ENCODE data around the gene AK4. TPM values are rescaled to one million over a fixed set of nuclear protein-coding genes. Genes with fewer than 3 reads are reported as not detected.
"Not testable (repeated sequence)": the region's sequence is repeated elsewhere in the genome, so short reads cannot be mapped to it uniquely, and the experiment has no call there.

Gene AK4
- polyA plus RNA-seq (2011; rRNA removed) = 25.9 and 32.6 TPM in 2 replicates
- polyA plus RNA-seq (2012; cell fraction: cytosol; rRNA removed) = 5.4 and 9.0 TPM in 2 replicates
- polyA plus RNA-seq (2012; cell fraction: nucleus; rRNA removed) = 3.7 and 4.2 TPM in 2 replicates
- polyA plus RNA-seq (2017; fragmentation: RNase III; extraction: RNeasy Plus Mini Kit Qiagen cat#74134 plus additional on column Dnase treatment) = 10.6 to 11.3 TPM (median 10.9 TPM) in 3 replicates
- polyA minus RNA-seq (2011; rRNA and poly(A)+ RNA removed) = 15.5 and 17.1 TPM in 2 replicates

DNA sequence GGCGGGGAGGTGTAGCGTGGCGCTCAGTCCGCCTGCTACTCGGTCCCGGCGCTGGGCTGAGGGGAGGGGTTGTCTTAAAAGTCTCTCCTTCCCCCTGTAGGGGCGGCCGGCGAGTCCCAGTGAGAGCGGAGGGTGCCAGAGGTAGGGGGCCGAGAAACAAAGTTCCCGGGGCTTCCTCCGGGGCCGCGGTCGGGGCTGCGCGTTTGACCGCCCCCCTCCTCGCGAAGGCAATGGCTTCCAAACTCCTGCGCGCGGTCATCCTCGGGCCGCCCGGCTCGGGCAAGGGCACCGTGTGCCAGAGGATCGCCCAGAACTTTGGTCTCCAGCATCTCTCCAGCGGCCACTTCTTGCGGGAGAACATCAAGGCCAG is at the start of gene AK4:
TSS of gene AK4 (plus strand) at position 26 of the 370 bp plus-strand sequence. CDS start at position 231, 205 bp downstream.
- Histone ChIP-seq H3K4me2 (peak within 1 kb of the TSS; percentile 95), H3K27ac (peak within 1 kb of the TSS; percentile 75 to 92), H3K4me3 (peak within 1 kb of the TSS; percentile 95)
- DNase-seq (ENCODE audit: low read depth in 1 of 2, low spot score in 1 of 2); POLR2A ChIA-PET; H3K4me1 ChIP-seq; FAIRE-seq; CTCF ChIA-PET; H3K9me3 ChIP-seq: not testable (repeated sequence)
- ATAC-seq = peak; percentile 14 to 80; a peak in 5 of 6 replicates
- no CpG with 5 or more reads among the region's 33 CpGs for WGBS (ENCODE audit: missing lambda C conversion rate)

GRCh38 chr1:65103807-65104206 is 44.2 kb upstream of the AK4 start:
- H3K4me1 ChIP-seq = no peaks in the 10 kb centered on the region
- DNase-seq (ENCODE audit: low read depth in 1 of 2, low spot score in 1 of 2) (no peak), FAIRE-seq (no peak), ATAC-seq (no peak)
- no peak overlapping the region for H3K4me2 ChIP-seq
- no peak overlapping the region for H3K4me3 ChIP-seq
- H3K9me3 ChIP-seq = no peaks in the 10 kb centered on the region; the same call in 2 of the 3 replicates
- TF ChIP-seq JUN (IDR thresholded peaks at IDR 0.05) (no peak), SREBF2 (IDR thresholded peaks at IDR 0.05) (no peak), USF2 (IDR thresholded peaks at IDR 0.05) (no peak), EHMT2 (IDR thresholded peaks at IDR 0.05; ENCODE audit: low read depth) (no peak), HMGXB4 (CRISPR knock-in tag; IDR thresholded peaks at IDR 0.05; ENCODE audit: borderline replicate concordance) (no peak), CEBPB (IDR thresholded peaks at IDR 0.05) (no peak), ZFP36 (IDR thresholded peaks at IDR 0.05; ENCODE audit: borderline replicate concordance, partially characterized antibody) (no peak), MAX (IDR thresholded peaks at IDR 0.05) (no peak), BHLHE40 (IDR thresholded peaks at IDR 0.05; ENCODE audit: low read depth, low read length) (no peak), MYC (IDR thresholded peaks at IDR 0.05; ENCODE audit: borderline replicate concordance, low read length) (no peak), RFX5 (IDR thresholded peaks at IDR 0.05) (no peak), PBX3 (IDR thresholded peaks at IDR 0.05) (no peak), RCOR1 (IDR thresholded peaks at IDR 0.05; ENCODE audit: low read depth, low read length) (no peak)
- TF ChIP-seq, protein P1, sequence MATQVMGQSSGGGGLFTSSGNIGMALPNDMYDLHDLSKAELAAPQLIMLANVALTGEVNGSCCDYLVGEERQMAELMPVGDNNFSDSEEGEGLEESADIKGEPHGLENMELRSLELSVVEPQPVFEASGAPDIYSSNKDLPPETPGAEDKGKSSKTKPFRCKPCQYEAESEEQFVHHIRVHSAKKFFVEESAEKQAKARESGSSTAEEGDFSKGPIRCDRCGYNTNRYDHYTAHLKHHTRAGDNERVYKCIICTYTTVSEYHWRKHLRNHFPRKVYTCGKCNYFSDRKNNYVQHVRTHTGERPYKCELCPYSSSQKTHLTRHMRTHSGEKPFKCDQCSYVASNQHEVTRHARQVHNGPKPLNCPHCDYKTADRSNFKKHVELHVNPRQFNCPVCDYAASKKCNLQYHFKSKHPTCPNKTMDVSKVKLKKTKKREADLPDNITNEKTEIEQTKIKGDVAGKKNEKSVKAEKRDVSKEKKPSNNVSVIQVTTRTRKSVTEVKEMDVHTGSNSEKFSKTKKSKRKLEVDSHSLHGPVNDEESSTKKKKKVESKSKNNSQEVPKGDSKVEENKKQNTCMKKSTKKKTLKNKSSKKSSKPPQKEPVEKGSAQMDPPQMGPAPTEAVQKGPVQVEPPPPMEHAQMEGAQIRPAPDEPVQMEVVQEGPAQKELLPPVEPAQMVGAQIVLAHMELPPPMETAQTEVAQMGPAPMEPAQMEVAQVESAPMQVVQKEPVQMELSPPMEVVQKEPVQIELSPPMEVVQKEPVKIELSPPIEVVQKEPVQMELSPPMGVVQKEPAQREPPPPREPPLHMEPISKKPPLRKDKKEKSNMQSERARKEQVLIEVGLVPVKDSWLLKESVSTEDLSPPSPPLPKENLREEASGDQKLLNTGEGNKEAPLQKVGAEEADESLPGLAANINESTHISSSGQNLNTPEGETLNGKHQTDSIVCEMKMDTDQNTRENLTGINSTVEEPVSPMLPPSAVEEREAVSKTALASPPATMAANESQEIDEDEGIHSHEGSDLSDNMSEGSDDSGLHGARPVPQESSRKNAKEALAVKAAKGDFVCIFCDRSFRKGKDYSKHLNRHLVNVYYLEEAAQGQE (IDR thresholded peaks at IDR 0.05) = no peak
- TF ChIP-seq, protein P2, sequence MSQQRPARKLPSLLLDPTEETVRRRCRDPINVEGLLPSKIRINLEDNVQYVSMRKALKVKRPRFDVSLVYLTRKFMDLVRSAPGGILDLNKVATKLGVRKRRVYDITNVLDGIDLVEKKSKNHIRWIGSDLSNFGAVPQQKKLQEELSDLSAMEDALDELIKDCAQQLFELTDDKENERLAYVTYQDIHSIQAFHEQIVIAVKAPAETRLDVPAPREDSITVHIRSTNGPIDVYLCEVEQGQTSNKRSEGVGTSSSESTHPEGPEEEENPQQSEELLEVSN (IDR thresholded peaks at IDR 0.05; ENCODE audit: borderline replicate concordance, low read depth) = no peak
- TF ChIP-seq, protein P3, sequence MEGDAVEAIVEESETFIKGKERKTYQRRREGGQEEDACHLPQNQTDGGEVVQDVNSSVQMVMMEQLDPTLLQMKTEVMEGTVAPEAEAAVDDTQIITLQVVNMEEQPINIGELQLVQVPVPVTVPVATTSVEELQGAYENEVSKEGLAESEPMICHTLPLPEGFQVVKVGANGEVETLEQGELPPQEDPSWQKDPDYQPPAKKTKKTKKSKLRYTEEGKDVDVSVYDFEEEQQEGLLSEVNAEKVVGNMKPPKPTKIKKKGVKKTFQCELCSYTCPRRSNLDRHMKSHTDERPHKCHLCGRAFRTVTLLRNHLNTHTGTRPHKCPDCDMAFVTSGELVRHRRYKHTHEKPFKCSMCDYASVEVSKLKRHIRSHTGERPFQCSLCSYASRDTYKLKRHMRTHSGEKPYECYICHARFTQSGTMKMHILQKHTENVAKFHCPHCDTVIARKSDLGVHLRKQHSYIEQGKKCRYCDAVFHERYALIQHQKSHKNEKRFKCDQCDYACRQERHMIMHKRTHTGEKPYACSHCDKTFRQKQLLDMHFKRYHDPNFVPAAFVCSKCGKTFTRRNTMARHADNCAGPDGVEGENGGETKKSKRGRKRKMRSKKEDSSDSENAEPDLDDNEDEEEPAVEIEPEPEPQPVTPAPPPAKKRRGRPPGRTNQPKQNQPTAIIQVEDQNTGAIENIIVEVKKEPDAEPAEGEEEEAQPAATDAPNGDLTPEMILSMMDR (IDR thresholded peaks at IDR 0.05) = no peak
- TF ChIP-seq, protein P4, sequence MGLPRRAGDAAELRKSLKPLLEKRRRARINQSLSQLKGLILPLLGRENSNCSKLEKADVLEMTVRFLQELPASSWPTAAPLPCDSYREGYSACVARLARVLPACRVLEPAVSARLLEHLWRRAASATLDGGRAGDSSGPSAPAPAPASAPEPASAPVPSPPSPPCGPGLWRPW (IDR thresholded peaks at IDR 0.05) = no peak
- CTCF ChIA-PET = no interaction called here
- POLR2A ChIA-PET = no interaction called here
- 58% methylated on average over 3 of the region's 3 CpGs for WGBS (ENCODE audit: missing lambda C conversion rate)
- H3K27ac ChIP-seq = no peak overlapping the region
